HG03575 (cell line): ENCODE results near the gene GLI3.

Source experiments
- ATAC-seq: cut with Tn5 transposase; IDR thresholded peaks from one replicate; pipeline ENCODE4 v1.9.1; 2021; ENCODE audit not compliant: unreplicated experiment, insufficient number of reproducible peaks, low FRiP score; ENCODE audit errors: extremely low read depth

The GLI3 gene

GRCh38 chr7:42126475-42127231, 110.4 kb downstream of the GLI3 start:
- ATAC-seq: no peak

- ATAC-seq: no peak
Measured at GRCh38 chr7:42125321-42125720, 111.7 kb downstream of the GLI3 start.

GRCh38 chr7:42123716-42124115, 113.3 kb downstream of the GLI3 start:
- no peak for ATAC-seq

DNA sequence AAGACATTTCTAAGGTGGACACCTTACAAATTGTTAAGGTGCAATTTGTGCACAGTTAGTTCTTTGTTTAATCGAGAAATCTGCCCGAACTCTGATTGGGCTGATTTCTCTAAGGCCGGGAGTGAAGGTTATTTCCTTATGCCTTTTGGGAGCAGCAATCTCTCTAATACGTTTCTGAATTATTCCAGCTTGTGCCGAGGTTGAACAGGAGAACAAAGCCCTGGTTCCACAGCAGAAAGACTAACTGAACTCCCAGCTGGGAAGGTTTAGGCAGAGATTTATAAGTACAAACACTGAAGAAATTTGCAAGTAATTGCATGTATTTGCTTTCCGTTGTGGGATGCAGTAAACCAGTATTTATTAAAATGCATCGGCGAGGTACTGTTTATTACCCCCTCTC, 116.8 kb downstream of the GLI3 start:
- no peak for ATAC-seq

DNA sequence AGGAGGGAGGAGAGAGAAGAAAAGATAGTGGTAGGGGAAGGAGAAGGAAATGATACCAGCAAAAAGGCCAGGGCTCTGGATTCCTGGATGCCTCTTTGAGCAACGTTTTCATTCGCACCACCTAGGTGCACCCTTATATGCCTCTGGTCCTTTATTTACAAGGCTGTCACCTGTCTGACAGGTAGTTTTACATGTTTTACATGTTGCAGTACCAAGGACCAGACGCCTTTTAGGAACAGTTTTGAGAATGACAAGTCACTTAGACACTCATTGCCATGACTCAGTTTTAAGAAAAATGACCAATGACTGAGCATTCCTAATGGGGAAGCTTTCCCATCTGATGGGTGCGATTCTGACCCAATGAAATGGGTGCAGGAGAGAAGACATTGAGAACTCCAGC, 119.8 kb downstream of the GLI3 start:
- no peak for ATAC-seq

GRCh38 chr7:42115795-42116194, 121.2 kb downstream of the GLI3 start:
- ATAC-seq: no peak

DNA sequence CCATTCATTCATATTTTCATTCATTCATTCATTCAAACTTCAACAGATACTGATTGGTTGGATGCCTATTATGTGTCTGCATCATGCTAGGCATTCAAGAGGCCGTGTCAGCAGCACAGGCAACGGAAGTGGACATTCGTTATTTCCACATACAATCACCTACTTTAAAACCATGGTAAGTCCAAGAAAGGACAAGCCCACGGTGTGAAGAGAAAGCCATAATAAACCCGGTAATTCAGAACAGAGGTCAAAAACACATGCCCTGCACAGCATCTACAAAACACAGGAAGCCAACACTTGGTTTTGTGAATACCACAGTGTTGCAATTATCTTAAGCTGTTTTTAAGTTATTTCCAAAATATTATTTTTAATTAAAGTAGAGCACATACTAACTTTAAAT, 126.7 kb downstream of the GLI3 start:
- ATAC-seq: no peak

GRCh38 chr7:42108803-42109528, 128.0 kb downstream of the GLI3 start:
- ATAC-seq: no peak

- ATAC-seq: no peak
Measured at GRCh38 chr7:42107484-42108240, 129.3 kb downstream of the GLI3 start.

DNA sequence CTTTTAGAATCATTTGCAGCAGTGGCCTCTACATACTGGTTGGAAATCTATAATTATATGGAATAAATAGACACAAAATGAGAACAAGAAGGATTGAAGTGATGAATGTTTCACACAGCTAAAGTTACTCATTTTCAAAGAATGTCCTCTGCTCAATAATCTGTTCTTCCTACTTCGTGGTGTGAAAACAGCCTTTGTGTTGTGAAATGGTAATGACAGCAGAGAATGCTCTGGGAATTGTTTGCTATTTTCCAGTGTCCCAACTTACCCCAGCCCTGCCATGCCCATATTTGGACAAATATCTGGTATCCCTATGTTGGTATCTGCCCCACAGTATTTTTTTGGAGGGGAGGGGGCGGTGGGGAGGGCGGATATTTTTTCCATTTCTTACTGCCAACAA, 130.4 kb downstream of the GLI3 start:
- ATAC-seq: no peak

GRCh38 chr7:42105554-42106358, 131.3 kb downstream of the GLI3 start:
- ATAC-seq: no peak

- ATAC-seq: no peak
Measured at GRCh38 chr7:42104694-42105093, 132.3 kb downstream of the GLI3 start.

DNA sequence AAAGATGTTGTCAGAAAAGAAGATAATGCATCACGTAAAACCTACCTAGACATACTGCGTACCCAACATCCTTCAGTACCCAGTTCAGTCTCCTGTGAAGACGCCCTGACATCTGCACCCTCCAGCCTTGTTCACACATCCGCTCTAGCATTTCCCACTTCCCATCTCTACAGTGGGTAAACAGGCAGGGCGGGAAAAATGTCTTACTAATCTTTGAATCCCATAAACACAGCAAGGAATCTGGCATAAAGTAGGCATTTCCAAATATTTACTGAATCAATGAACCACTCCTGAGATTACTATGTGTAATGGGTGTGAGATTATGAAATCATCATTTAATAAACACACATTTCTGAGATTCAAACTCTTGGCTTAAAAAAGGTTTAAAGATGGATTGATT, 132.8 kb downstream of the GLI3 start:
- no peak for ATAC-seq

- ATAC-seq: no peak
Measured at GRCh38 chr7:42103456-42103855, 133.6 kb downstream of the GLI3 start.

DNA sequence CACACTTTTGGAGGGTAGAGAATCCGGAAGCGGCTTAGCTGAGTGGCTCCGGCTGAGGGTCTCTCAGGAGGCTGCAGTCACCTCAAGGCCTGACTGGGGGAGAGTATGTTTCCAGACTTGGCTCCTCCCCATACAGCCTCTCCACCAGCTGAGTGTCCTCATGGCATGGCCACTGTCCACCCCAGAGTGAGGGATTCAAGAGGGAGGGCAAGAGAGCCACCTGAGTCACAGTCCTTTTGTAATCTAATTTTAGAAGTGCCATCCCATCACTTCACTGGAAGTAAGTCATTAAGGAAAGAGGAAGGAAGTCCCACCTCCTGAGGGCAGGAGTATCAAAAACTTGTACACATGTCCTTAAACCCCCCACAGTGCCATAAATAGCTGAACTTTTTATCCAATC, 134.0 kb downstream of the GLI3 start:
- ATAC-seq: no peak

- no peak for ATAC-seq
Measured at GRCh38 chr7:42102301-42102700, 134.7 kb downstream of the GLI3 start.

- no peak for ATAC-seq
Measured at GRCh38 chr7:42100156-42100508, 136.9 kb downstream of the GLI3 start.

GRCh38 chr7:42099470-42100155, 137.4 kb downstream of the GLI3 start:
- no peak for ATAC-seq

DNA sequence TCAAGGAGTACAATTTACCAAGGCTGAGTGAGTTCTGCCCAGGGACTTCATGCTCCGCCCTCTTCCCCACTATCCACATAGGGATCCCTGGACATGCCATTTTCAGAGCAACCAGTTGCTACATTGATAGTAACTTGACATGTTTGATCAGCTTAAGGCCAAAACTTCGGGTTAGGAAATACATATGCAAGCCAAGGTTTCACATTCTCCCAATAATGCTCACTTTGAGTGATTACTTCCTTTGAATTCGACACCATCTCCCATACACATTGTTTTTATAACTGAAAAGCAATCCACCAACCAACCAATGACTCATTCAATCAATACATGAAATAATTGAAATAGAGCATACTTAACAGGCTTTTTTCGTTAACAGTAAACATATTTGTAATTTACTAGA, 137.9 kb downstream of the GLI3 start:
- no peak for ATAC-seq
